Breast epithelium (tissue), 4 donors: ENCODE results near the gene SORL1. TPM values are rescaled to one million over a fixed set of nuclear protein-coding genes. Genes with fewer than 3 reads are reported as not detected.
"Not testable (repeated sequence)": the region's sequence is repeated elsewhere in the genome, so short reads cannot be mapped to it uniquely, and the experiment has no call there.

ENCODE experiments used
- DNase-seq, 2 donors: peaks; one replicate each; pipeline ENCODE4 v3.0.0-alpha.2; 2019; ENCODE audit warnings: low spot score in 2 of 2
- H3K27ac ChIP-seq, 2 donors: fragments of 200-600 bp; sonication (generic) in 1 of 2; one replicate each; pipeline ENCODE4 v1.5.1; 2016 to 2019; ENCODE audit warnings: mild to moderate bottlenecking in 1 of 2
- H3K27me3 ChIP-seq, 2 donors: fragments of 200-600 bp; sonication (generic) in 1 of 2; one replicate each; pipeline versions ENCODE4 v1.5.1 to v1.6.0; 2017 to 2019; ENCODE audit warnings: control low read depth in 1 of 2, mild to moderate bottlenecking in 1 of 2
- H3K36me3 ChIP-seq: fragments of 200-600 bp; one replicate; pipeline ENCODE4 v1.5.1; 2019
- H3K4me1 ChIP-seq, 2 donors: fragments of 200-600 bp; sonication (generic); one replicate each; pipeline ENCODE4 v1.5.1; 2016 to 2019; ENCODE audit warnings: control low read depth in 1 of 2
- H3K4me3 ChIP-seq, 3 donors: fragments of 200-600 bp; sonication (generic); 1 replicate in 2 of 3; 2 replicates in 1 of 3; pipeline ENCODE4 v1.5.1; 2016 to 2019; ENCODE audit warnings: mild to moderate bottlenecking in 3 of 3, moderate library complexity in 2 of 3
- H3K9me3 ChIP-seq, 2 donors: fragments of 200-600 bp; sonication (generic) in 1 of 2; one replicate each; pipeline ENCODE4 v1.5.1; 2016 to 2019; ENCODE audit warnings: control low read depth in 1 of 2
- POLR2A ChIP-seq: fragments of 450-650 bp; IDR thresholded peaks from one replicate; pipeline ENCODE4 v1.6.1; 2016; ENCODE audit warnings: antibody characterized with exemption, mild to moderate bottlenecking, moderate library complexity
- POLR2AphosphoS5 ChIP-seq, 3 donors: sonication (generic); formaldehyde crosslinking; IDR thresholded peaks; one replicate each; pipeline ENCODE4 v1.6.1; 2017; ENCODE audit warnings: antibody characterized with exemption in 3 of 3
- intact Hi-C: fragments of 100-400 bp; cut with DNase I; formaldehyde crosslinking; loops from one replicate; pipeline ENCODE4 v1.15.1; 2023; ENCODE audit warnings: low total_unique reads
- total RNA-seq, 3 donors: library from RNA; depleted of rRNA; stranded (reverse); fragments of >200 nt; gene quantifications; one replicate each; pipeline ENCODE4 v1.1.0, GENCODE V29; 2016
- TF ChIP-seq, protein P1 (sequence below), 3 donors: fragments of 450-650 bp; IDR thresholded peaks; one replicate each; pipeline ENCODE4 v1.5.1; 2016 to 2017; ENCODE audit warnings: antibody characterized with exemption in 3 of 3, mild to moderate bottlenecking in 3 of 3, moderate library complexity in 3 of 3

The SORL1 gene
- total RNA-seq, 3 donors from 2014 or later: 3.5 to 64.0 (median 50.8) TPM

GRCh38 chr11:121499405-121499804 is 47.3 kb downstream of the SORL1 start:
- TF ChIP-seq POLR2AphosphoS5 (IDR thresholded peaks at IDR 0.05) (no peak), POLR2A (no peak)
- TF ChIP-seq, protein P1, sequence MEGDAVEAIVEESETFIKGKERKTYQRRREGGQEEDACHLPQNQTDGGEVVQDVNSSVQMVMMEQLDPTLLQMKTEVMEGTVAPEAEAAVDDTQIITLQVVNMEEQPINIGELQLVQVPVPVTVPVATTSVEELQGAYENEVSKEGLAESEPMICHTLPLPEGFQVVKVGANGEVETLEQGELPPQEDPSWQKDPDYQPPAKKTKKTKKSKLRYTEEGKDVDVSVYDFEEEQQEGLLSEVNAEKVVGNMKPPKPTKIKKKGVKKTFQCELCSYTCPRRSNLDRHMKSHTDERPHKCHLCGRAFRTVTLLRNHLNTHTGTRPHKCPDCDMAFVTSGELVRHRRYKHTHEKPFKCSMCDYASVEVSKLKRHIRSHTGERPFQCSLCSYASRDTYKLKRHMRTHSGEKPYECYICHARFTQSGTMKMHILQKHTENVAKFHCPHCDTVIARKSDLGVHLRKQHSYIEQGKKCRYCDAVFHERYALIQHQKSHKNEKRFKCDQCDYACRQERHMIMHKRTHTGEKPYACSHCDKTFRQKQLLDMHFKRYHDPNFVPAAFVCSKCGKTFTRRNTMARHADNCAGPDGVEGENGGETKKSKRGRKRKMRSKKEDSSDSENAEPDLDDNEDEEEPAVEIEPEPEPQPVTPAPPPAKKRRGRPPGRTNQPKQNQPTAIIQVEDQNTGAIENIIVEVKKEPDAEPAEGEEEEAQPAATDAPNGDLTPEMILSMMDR (IDR thresholded peaks at IDR 0.05): no peak
- no peaks in the 10 kb centered on the region for H3K9me3 ChIP-seq
- no peaks in the 10 kb centered on the region for H3K27me3 ChIP-seq
- no peak for DNase-seq
- no peak overlapping the region for H3K27ac ChIP-seq
- no peaks in the 10 kb centered on the region for H3K4me1 ChIP-seq
- H3K36me3 ChIP-seq: no peaks in the 10 kb centered on the region
- intact Hi-C loops: no loop called here
- H3K4me3 ChIP-seq: no peak overlapping the region

DNA sequence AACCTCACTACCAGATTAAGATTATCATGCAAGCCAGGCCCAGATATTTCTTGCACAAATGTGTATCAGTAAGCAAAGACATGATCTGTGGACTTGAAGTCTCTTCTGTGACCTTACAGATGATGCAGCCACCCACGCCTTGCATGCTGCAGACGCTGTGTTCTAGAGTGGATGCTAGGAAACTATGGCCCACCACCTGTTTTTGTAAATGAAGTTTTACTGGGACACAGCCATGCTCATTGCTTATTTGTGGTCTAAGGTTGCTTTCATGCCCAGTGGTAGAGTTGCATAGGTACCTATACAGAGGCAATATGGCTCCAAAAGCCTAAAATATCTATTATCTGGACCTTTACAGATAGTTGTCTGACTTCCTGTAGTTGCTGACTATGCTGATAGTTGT is 48.2 kb downstream of the SORL1 start:
- Histone ChIP-seq H3K27me3 (no peaks in the 10 kb centered on the region), H3K27ac (no peak overlapping the region), H3K9me3 (peaks cover 0 to under 1% of the 10 kb centered on the region in 2 donors), H3K36me3 (no peaks in the 10 kb centered on the region), H3K4me1 (no peaks in the 10 kb centered on the region), H3K4me3 (no peak overlapping the region)
- intact Hi-C loops: no loop called here
- TF ChIP-seq, protein P1 (IDR thresholded peaks at IDR 0.05): no peak
- TF ChIP-seq POLR2A: no peak
- TF ChIP-seq POLR2AphosphoS5 (IDR thresholded peaks at IDR 0.05): no peak
- no peak for DNase-seq

GRCh38 chr11:121500717-121501116 is 48.6 kb downstream of the SORL1 start:
- intact Hi-C loops: no loop called here
- no peak for DNase-seq

GRCh38 chr11:121503051-121503450 is 50.9 kb downstream of the SORL1 start:
- H3K36me3 ChIP-seq: no peaks in the 10 kb centered on the region
- intact Hi-C loops: no loop called here

More at GRCh38 chr11:121500717-121501116, 48.6 kb downstream of the SORL1 start:
- Histone ChIP-seq H3K4me1 (no peaks in the 10 kb centered on the region), H3K27me3 (no peaks in the 10 kb centered on the region), H3K9me3 (peaks cover 0 to 5% of the 10 kb centered on the region in 2 donors), H3K36me3 (no peaks in the 10 kb centered on the region), H3K27ac (no peak overlapping the region), H3K4me3 (no peak overlapping the region)
- TF ChIP-seq POLR2A: no peak
- TF ChIP-seq, protein P1 (IDR thresholded peaks at IDR 0.05): no peak

DNA sequence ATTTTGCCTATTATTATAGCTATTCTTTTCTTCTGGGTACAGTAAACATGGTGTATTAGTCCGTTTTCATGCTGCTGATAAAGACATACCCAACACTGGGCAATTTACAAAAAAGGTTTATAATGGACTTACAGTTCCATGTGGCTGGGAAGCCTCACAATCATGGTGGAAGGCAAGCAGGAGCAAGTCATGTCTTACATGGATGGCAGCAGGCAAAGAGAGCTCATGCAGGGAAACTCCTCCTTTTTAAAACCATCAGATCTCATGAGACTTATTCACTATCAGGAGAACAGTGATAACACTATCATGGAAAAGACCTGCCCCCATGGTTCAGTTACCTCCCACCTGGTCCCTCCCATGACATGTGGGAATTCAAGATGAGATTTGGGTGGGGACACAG is 54.1 kb downstream of the SORL1 start:
- peaks cover 0 to 12% of the 10 kb centered on the region in 2 donors for H3K9me3 ChIP-seq
- H3K27ac ChIP-seq, intact Hi-C loops, DNase-seq, H3K27me3 ChIP-seq, H3K36me3 ChIP-seq, H3K4me3 ChIP-seq, H3K4me1 ChIP-seq: not testable (repeated sequence)

More at GRCh38 chr11:121503051-121503450, 50.9 kb downstream of the SORL1 start:
- no peak for DNase-seq
- Histone ChIP-seq H3K27ac (no peak overlapping the region), H3K4me3 (no peak overlapping the region), H3K4me1 (no peaks in the 10 kb centered on the region), H3K27me3 (no peaks in the 10 kb centered on the region), H3K9me3 (peaks cover 0 to 12% of the 10 kb centered on the region in 2 donors)
- TF ChIP-seq, protein P1 (IDR thresholded peaks at IDR 0.05): no peak
- TF ChIP-seq POLR2AphosphoS5 (IDR thresholded peaks at IDR 0.05) (no peak), POLR2A (no peak)

GRCh38 chr11:121508449-121508848 is 56.3 kb downstream of the SORL1 start:
- DNase-seq: no peak
- Histone ChIP-seq H3K27ac (no peak overlapping the region), H3K36me3 (no peaks in the 10 kb centered on the region)

More at GRCh38 chr11:121508449-121508848, 56.3 kb downstream of the SORL1 start:
- Histone ChIP-seq H3K9me3 (peaks cover 0 to 12% of the 10 kb centered on the region in 2 donors), H3K4me1 (no peaks in the 10 kb centered on the region), H3K27me3 (no peaks in the 10 kb centered on the region), H3K4me3 (no peak overlapping the region)
- no peak for TF ChIP-seq POLR2A
- TF ChIP-seq, protein P1 (IDR thresholded peaks at IDR 0.05): no peak
- TF ChIP-seq POLR2AphosphoS5 (IDR thresholded peaks at IDR 0.05): no peak
- intact Hi-C loops: no loop called here
